OCI-M1 (cell line): ENCODE results near the gene TECRL.

ENCODE experiments used
- DNase-seq: peaks from one replicate; lab custom pipeline; 2025; lab: John Stamatoyannopoulos, UW

TECRL gene

GRCh38 chr4:64327237-64327636, 82.0 kb downstream of the TECRL start:
- no peak for DNase-seq

GRCh38 chr4:64326507-64326906, 82.7 kb downstream of the TECRL start:
- no peak for DNase-seq

DNA sequence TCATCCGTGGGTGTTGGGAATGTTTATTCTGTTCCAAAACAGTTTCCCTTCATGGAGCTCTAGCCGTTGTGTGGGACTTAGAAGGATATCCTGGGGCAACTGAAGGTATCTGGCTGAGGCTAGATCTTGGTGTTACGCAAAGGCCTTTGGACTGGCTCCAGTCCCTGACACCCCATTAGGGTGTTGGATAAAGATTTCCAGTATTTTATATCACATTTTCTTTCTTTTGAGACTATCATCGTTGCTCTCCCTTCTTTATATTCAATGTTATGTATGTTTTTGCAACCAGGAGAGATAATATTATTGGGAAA, 103.0 kb downstream of the TECRL start:
- no peak for DNase-seq

DNA sequence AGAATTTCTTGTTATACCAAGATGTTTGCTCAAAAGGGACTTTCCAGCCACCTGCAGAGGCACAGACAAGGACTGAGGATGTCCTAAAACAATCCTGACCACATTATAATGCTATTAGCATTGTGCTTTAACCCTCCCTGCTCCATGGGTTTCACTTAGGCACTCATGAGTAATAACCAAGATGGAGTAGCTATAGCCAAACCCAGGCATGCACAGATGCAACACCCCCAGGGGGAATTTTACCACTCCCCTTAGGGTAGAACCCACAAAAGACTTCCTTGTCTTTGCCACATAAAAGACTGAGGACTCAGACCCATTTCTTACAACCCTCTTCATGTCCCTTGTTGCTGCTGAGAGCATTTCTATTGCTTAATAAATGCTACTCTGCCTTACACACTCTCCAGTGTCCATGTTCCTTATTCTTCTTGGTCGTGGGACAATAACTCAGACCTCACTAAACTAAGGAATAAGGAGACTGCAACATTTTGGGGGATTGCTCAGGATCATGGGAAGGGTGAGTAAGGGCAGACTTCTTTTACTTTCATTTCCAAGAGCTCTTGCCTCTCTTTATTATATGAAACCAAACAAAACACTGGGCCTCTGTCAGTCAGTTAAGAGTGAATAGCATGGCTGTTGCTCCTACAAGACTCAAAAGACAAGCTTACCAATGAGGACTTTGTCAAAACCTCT, 103.5 kb downstream of the TECRL start:
- DNase-seq: peak; percentile 42

DNA sequence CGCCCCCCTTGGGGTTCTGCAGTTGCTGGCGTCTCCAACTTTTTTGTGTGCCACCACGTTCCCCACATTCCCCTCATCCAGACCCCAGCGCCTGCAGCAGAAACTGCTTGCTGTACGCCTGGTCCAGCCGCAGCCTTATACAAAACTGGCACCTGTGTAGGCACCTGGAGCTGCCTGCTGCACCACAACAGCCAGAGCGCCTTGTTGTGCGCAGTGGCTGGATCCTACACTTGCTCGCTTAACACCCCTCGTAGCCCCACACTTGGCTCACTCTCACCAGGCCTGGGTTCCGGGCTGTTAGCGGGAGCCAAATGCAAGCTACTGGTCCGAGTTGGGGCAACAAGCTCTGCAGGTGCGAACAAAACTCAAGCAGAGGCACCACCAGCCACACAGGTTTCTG, 136.8 kb downstream of the TECRL start:
- no peak for DNase-seq

- DNase-seq: peak; percentile 95
Observed at GRCh38 chr4:64271601-64272081, 137.6 kb downstream of the TECRL start.

DNA sequence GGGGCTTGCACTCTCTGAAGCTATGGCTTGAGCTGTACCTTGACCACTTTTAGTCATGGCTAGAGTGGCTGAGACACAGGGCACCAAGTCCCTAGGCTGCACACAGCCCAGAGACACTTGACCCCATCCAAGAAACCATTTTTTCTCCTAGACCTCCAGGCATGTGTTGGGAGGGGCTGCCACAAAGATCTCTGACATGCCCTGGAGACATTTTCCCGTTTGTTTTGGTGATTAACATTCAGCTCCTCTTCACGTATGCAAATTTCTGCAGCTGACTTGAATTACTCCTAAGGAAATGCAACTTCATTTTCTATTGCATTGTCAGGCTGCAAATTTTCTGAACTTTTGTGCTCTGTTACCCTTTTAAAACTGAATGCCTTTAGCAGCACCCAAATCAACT, 142.6 kb downstream of the TECRL start:
- DNase-seq: no peak

DNA sequence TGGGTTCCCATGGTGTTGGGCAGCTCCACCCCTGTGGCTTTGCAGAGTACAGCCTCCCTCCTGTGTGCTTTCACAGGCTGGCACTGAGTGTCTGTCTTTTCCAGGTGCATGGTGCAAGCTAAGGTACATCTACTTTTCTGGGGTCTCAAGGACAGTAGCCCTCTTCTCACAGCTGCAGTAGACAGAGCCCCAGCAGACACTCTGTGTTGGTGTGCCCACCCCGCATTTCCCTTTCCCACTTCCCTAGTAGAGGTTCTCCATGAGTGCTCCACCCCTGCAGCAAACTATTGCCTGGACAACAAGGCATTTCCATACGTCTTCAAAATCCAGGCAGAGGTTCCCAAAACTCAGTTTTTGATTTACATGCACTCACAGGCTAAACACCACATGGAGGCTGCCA, 143.0 kb downstream of the TECRL start:
- DNase-seq: no peak

DNA sequence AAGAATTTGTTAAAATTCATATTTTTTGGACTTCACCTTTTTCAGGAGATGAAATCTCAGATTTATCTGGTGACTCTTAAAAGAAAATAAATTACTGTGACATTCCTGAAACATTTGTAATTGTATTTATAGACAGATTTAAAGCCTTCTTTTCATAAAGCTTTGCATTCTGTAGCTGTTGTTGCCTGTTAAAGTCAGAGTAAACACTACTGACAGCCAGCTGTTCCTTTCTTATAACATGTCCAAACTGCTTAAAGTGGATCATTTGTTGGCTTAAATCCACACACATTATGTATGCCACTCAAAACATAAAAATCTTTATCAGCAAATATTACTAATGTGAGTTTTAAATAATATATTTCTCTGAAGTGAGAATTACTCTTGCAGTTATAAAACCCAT, 157.5 kb downstream of the TECRL start:
- DNase-seq: no peak

DNA sequence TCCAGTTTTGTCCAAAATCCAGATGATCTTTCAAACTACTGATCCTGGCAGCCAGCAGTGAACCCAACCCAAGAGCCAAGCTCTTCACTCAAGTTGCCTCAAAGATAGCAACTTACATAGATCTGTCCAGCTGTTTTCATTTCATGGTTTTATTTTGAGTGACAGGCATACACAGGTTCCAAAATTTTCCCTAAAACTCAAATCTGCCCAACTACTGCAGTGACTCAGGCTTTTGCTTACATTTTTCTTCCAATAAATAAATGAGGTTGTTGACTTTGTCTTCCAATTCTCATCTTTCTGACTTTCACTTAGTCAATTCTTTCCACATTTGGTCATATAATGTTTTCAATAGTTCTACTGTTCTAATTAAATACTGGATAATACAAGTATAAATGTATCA, 158.8 kb downstream of the TECRL start:
- DNase-seq: no peak

- no peak for DNase-seq
Observed at GRCh38 chr4:64250061-64250460, 159.2 kb downstream of the TECRL start.

DNA sequence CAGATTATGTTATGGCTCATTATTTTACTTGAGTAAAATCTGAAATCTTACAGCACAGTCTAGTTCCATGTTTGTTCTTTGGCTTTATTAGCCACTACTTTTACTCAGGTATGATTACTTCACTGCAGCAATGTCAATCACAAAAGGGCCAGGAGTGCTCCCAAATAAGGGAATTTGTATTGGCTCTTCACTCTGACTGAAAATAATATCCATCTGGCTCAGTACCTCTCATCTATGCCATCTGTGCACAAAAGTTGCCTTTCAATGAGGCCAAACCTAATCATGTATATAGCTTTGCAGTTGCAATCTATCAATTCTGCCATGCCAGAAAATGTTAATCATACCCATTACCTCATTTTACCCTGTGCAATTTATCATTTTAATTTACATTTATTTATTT, 161.1 kb downstream of the TECRL start:
- DNase-seq: no peak

DNA sequence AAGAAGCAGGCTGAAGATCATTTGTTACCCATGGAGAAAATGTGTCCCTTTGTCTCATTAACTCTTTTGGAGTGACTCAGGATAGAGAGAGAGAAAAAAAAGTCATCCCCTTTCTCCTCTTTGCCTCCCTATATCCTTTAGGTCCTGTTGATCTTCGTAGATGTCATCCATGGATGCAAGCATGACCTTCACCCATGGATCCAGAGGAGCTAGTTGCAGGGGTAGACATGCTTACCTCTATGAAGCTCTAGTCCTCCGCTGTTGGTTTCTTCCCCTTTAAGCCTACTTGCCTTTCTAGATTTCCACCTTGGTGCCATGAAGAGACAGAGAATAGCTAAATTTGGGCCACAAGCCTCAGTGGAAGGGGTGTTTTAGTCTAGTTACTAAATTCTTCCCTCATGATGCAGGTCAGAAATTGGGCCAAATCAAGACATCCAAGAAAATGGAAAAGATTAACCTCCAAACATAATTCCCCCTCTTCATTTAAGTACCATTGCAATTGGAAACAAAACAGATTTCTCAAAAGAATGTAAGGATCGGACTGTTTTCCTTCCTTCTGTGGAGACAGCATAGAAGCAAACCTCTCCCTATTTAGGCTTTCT, 178.4 kb downstream of the TECRL start:
- peak; percentile 36 for DNase-seq
